GM12878 (cell line): ENCODE data around the gene TFAM. TPM values are rescaled to one million over a fixed set of nuclear protein-coding genes. Genes with fewer than 3 reads are reported as not detected.
"Not testable (repeated sequence)": the region's sequence is repeated elsewhere in the genome, so short reads cannot be mapped to it uniquely, and the experiment has no call there.

Experiments used
- ATAC-seq: fragments of 200-7000 bp; cut with Tn5 transposase; 3 replicates; pipeline ENCODE4 v1.9.1; 2020; ENCODE audit warnings: mild to moderate bottlenecking, moderate library complexity
- BruUV-seq: library from RNA; stranded (reverse); fragments of 400-500 nt; replicated peaks from 2 replicates; lab custom pipeline; 2021; lab: Mats Ljungman, UMichigan
- CTCF ChIA-PET: fragments of 300-600 bp; sonication (Branson Sonifier 250); formaldehyde crosslinking; extraction: SDS; loops from one replicate; lab custom pipeline; 2021; ENCODE audit warnings: inconsistent platforms; lab: Yijun Ruan, JAX
- POLR2A ChIA-PET: fragments of 350-600 bp; formaldehyde crosslinking; extraction: SDS; loops from one replicate; lab custom pipeline; 2021; ENCODE audit warnings: inconsistent platforms; lab: Charles Lee
- RAD21 ChIA-PET: fragments of 300-600 bp; sonication (Branson Sonifier 250); formaldehyde crosslinking; loops from one replicate; lab custom pipeline; 2023; ENCODE audit warnings: antibody characterized with exemption; ENCODE audit not compliant: unreplicated experiment; lab: Charles Lee
- SMC1A ChIA-PET: fragments of 300-600 bp; sonication (Branson Sonifier 250); formaldehyde crosslinking; loops from one replicate; lab custom pipeline; 2023; ENCODE audit not compliant: unreplicated experiment, uncharacterized antibody; lab: Charles Lee
- DNase-seq: peaks from one replicate; pipeline ENCODE4 v3.0.0-alpha.2; 2011; ENCODE audit warnings: low read depth, low spot score
- FAIRE-seq: peaks from 3 replicates; lab custom pipeline; 2011; peaks lifted over from hg19 to GRCh38; lab: Jason Lieb, UNC
- H2AFZ ChIP-seq: 2 replicates; pipeline ENCODE4 v1.6.0; 2011; ENCODE audit warnings: low read depth, low read length, control low read depth; ENCODE audit not compliant: control insufficient read depth
- H3K27ac ChIP-seq: 2 replicates; pipeline ENCODE4 v1.5.1; 2011; ENCODE audit warnings: control low read depth; ENCODE audit not compliant: control insufficient read depth, insufficient read depth
- H3K27me3 ChIP-seq, 2 experiments: replicated peaks in 1 of 2; 2 replicates each; pipeline versions ENCODE4 v1.6.0 to v1.6.1; 2011; ENCODE audit warnings: low read length in 1 of 2; ENCODE audit not compliant: control insufficient read depth in 2 of 2, insufficient read depth in 2 of 2
- H3K36me3 ChIP-seq, 2 experiments: 2 replicates each; pipeline ENCODE4 v1.5.1; 2011; ENCODE audit warnings: low read length in 1 of 2; ENCODE audit not compliant: control insufficient read depth in 2 of 2, insufficient read depth in 2 of 2
- H3K4me1 ChIP-seq: 2 replicates; pipeline ENCODE4 v1.6.1; 2011; ENCODE audit warnings: mild to moderate bottlenecking, low read length, moderate library complexity, mixed read lengths; ENCODE audit not compliant: control insufficient read depth, insufficient read depth
- H3K4me2 ChIP-seq: 2 replicates; pipeline ENCODE4 v1.6.0; 2011; ENCODE audit warnings: control low read depth; ENCODE audit not compliant: control insufficient read depth, insufficient read depth
- H3K4me3 ChIP-seq: fragments of 200-600 bp; sonication (generic); 2 replicates; pipeline ENCODE4 v1.5.1; 2016
- H3K79me2 ChIP-seq: 2 replicates; pipeline ENCODE4 v1.6.0; 2011; ENCODE audit warnings: low read length; ENCODE audit not compliant: control insufficient read depth, insufficient read depth
- H3K9ac ChIP-seq: 2 replicates; pipeline ENCODE4 v1.8.0; 2011; ENCODE audit warnings: low read length, control low read depth, mixed read lengths; ENCODE audit not compliant: control insufficient read depth, insufficient read depth
- H3K9me3 ChIP-seq: replicated peaks from 3 replicates; pipeline ENCODE4 v1.5.1; 2011; ENCODE audit warnings: mild to moderate bottlenecking, low read length; ENCODE audit not compliant: control insufficient read depth, insufficient read depth
- H4K20me1 ChIP-seq: 2 replicates; pipeline ENCODE4 v1.6.0; 2011; ENCODE audit not compliant: control insufficient read depth, insufficient read depth
- TCF3 ChIP-seq: IDR thresholded peaks from 2 replicates; pipeline ENCODE4 v1.6.1; 2012; ENCODE audit warnings: low read depth, mild to moderate bottlenecking, low read length, borderline replicate concordance; ENCODE audit not compliant: insufficient read depth
- ZNF687 ChIP-seq: fragments of 450-650 bp; IDR thresholded peaks from 2 replicates; pipeline ENCODE4 v1.6.1; 2017; ENCODE audit warnings: mild to moderate bottlenecking, moderate library complexity
- WGBS: methylation state at CpG from one replicate; pipeline ENCODE4 v1.1.6; 2016; ENCODE audit warnings: low lambda C conversion rate; ENCODE audit not compliant: insufficient replicate concordance, insufficient coverage; ENCODE audit errors: missing lambda C conversion rate; 5-methylcytosine and 5-hydroxymethylcytosine counted together
- in situ Hi-C: fragments of 300-500 bp; cut with MboI; formaldehyde crosslinking; loops from 9 replicates; pipeline ENCODE4 v1.14.3; 2018; ENCODE audit warnings: mixed read lengths
- intact Hi-C: fragments of 100-400 bp; cut with micrococcal nuclease; formaldehyde crosslinking; loops from one replicate; pipeline ENCODE4 v1.14.2; 2022; ENCODE audit not compliant: unreplicated experiment
- polyA plus RNA-seq, 11 experiments: library from polyadenylated mRNA; depleted of rRNA in 4 of 11; unstranded in 6 of 11; stranded (reverse) in 5 of 11; fragments of >200 nt; fragmentation: Nextera tagmentation in 4 of 11; fragmentation: Illumina TruSeq in 1 of 11; extraction: Ambion mirVana in 4 of 11; extraction: Trizol in 1 of 11; gene quantifications; 1 replicate in 1 of 11; 2 replicates in 10 of 11; pipeline versions ENCODE4 v1.2.1 to v1.2.3, GENCODE V29; 2011 to 2016; ENCODE audit warnings: inconsistent platforms in 2 of 11, missing spikeins in 2 of 11, low read depth in 1 of 11
- total RNA-seq, 4 experiments: library from RNA; depleted of rRNA in 3 of 4; stranded (reverse); fragments of >200 nt in 3 of 4; fragmentation: Illumina TruSeq in 1 of 4; extraction: Trizol in 1 of 4; gene quantifications; 2 replicates each; pipeline versions ENCODE4 v1.2.1 to v1.2.3, GENCODE V29; 2013 to 2021

Gene TFAM
- total and polyA plus RNA-seq, 10 of the 15 experiments (the other 5 are each of a cell fraction or from before 2014, with no cell fraction given) = 44.9 to 135 (median 93.3) TPM

DNA sequence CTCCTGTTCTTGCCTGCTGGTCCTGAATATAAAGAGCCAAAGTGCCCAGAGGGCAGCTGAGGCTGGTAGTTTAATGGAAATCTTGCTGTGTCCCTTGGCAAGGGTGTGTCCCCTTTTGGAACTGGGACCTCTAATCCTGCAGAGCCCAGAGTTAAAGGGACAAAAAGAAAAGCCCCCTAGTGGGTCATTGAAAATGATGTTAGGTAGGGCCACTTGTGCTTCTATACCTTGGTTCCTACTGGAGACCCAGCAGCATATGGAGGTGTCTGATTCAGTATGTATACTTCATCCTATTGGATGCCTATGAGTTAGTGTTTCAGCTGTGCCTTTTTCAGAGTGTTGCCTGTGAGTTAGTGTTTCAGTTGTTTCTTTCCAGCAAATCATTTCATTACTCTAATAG lies 30.5 kb downstream of the TFAM start (continued):
- no peak for TF ChIP-seq TCF3
- no peak for TF ChIP-seq ZNF687

DNA sequence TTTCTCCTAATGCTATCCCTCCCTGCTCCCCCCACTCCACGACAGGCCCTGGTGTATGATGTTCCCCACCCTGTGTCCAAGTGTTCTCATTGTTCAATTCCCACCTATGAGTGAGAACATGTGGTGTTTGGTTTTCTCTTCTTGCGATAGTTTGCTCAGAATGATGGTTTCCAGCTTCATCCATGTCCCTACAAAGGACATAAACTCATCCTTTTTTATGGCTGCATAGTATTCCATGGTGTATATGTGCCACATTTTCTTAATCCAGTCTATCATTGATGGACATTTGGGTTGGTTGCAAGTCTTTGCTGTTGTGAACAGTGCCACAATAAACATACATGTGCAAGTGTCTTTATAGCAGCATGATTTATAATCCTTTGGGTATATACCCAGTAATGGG lies 32.7 kb downstream of the TFAM start:
- H3K4me1 ChIP-seq, H3K9me3 ChIP-seq, CTCF ChIA-PET, intact Hi-C loops, H2AFZ ChIP-seq, RAD21 ChIA-PET, H3K27me3 ChIP-seq, H3K4me3 ChIP-seq, H4K20me1 ChIP-seq, ATAC-seq, DNase-seq, in situ Hi-C loops, H3K9ac ChIP-seq, H3K36me3 ChIP-seq, POLR2A ChIA-PET, H3K4me2 ChIP-seq, SMC1A ChIA-PET, H3K79me2 ChIP-seq, BruUV-seq, FAIRE-seq, H3K27ac ChIP-seq: not testable (repeated sequence)
- 8% methylated on average over 2 of the region's 2 CpGs for WGBS
